Measurements from ENCODE around the gene PALD1.

Gene PALD1

GRCh38 chr10:70584366-70584765 is 105.8 kb downstream of the PALD1 start:
- no peak for DNase-seq (ENCODE audit: low read depth)
- TF ChIP-seq, protein P1, sequence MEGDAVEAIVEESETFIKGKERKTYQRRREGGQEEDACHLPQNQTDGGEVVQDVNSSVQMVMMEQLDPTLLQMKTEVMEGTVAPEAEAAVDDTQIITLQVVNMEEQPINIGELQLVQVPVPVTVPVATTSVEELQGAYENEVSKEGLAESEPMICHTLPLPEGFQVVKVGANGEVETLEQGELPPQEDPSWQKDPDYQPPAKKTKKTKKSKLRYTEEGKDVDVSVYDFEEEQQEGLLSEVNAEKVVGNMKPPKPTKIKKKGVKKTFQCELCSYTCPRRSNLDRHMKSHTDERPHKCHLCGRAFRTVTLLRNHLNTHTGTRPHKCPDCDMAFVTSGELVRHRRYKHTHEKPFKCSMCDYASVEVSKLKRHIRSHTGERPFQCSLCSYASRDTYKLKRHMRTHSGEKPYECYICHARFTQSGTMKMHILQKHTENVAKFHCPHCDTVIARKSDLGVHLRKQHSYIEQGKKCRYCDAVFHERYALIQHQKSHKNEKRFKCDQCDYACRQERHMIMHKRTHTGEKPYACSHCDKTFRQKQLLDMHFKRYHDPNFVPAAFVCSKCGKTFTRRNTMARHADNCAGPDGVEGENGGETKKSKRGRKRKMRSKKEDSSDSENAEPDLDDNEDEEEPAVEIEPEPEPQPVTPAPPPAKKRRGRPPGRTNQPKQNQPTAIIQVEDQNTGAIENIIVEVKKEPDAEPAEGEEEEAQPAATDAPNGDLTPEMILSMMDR (IDR thresholded peaks at IDR 0.05; ENCODE audit: low read depth, low read length, missing control alignments): no peak
- H3K4me3 ChIP-seq (ENCODE audit: low read depth, low read length): no peak overlapping the region
- in situ Hi-C loops (cut with HindIII; ENCODE audit: low sequenced_read_pairs): no loop called here

- TF ChIP-seq, protein P1 (IDR thresholded peaks at IDR 0.05; ENCODE audit: low read depth, low read length, missing control alignments): no peak
- in situ Hi-C loops (cut with HindIII; ENCODE audit: low sequenced_read_pairs): no loop called here
- DNase-seq (ENCODE audit: low read depth): peak; percentile 46
Measured at GRCh38 chr10:70584909-70585544, 106.5 kb downstream of the PALD1 start.

DNA sequence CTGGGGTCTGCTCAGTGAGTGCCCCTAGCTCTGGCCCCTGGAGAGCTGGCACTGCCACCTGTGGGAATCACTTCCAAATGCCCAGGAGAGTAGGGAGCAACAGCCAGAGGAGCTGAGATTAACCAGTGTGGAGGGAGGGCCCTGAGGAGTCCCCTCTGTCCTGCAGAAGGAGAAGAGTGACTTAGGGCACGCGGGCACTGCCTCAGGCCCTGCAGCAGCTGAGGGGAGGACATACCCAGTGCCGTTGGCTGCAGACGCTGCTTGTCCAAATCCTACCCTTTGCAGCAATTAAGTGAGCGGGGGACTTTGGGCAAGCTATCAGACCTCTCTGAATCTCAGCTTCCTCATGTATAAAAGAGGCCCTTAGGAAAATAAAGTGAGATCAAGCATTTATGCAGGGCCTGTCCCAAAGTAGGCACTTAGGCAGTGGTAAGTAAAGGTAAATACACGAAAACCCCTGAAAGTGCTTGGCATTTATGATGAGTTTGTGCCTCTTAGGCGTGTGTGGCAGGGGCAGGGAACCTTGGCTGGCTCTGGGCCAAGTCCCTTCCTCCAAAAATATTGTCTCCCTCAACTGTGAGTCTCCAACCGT is 107.1 kb downstream of the PALD1 start:
- DNase-seq (ENCODE audit: low read depth): no peak
- H3K4me3 ChIP-seq (ENCODE audit: low read depth, low read length): no peak overlapping the region
- in situ Hi-C loops (cut with HindIII; ENCODE audit: low sequenced_read_pairs): no loop called here
- TF ChIP-seq, protein P1 (IDR thresholded peaks at IDR 0.05; ENCODE audit: low read depth, low read length, missing control alignments): no peak

More at GRCh38 chr10:70584909-70585544, 106.5 kb downstream of the PALD1 start:
- no peak overlapping the region for H3K4me3 ChIP-seq (ENCODE audit: low read depth, low read length)

DNA sequence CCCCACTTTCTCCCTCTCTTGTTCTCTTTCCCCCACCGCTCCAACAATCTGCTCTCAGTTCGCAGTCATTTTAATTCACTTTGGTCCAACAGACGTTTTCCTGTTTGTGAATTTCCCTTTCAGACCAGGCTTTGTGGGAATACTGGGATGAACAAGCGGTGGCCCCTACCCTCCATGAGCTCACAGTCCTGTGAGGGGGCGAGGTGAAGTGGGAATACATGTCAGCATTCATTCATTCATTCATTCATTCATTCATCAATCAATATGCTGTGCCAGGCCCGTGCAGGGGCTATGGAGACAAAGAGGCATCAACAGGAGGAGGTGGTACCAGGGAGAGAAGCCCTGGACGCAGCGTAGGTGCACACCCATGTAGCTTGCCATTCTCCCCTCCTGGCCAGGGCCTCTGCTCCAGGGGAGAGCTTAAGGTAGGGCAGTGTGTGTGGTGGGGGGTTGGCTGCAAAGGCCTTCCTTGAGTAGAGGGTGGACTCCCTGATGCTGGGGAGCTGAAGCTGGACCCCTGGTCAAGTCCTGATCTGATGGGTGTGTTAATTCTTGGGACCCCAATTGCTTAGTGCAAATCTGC is 107.9 kb downstream of the PALD1 start:
- TF ChIP-seq, protein P1 (IDR thresholded peaks at IDR 0.05; ENCODE audit: low read depth, low read length, missing control alignments): no peak

DNA sequence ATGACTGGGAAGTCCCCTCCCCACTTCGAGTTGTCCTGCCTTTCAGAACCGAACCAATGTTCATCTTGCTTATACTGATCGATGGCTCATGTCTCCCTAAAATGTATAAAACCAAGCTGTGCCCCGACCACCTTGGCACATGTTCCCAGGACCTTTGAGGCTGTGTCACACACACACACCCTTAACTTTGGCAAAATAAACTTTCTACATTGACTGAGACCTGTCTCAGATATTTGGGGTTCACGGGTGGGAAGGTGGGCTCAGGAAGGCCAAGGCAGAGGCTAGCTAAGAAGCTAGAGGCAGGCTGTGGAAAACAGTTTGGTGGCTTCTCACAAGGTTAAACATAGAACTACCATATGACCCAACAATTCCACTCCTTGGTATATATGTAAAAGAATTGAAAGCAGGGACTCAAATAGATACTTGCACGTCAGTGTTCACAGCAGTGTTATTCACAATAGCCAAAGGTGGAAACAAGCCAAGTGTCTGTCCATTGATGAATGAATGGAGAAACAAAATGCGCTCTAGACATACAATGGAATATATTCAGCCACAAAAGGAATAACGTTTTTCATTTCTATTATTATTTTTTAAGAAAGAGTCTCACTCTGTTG is 108.6 kb downstream of the PALD1 start:
- H3K4me3 ChIP-seq (ENCODE audit: low read depth, low read length): no peak overlapping the region
- DNase-seq (ENCODE audit: low read depth): no peak
- in situ Hi-C loops (cut with HindIII; ENCODE audit: low sequenced_read_pairs): no loop called here

More for the DNA sequence above, 107.9 kb downstream of the PALD1 start:
- H3K4me3 ChIP-seq (ENCODE audit: low read depth, low read length): no peak overlapping the region
- in situ Hi-C loops (cut with HindIII; ENCODE audit: low sequenced_read_pairs): no loop called here
- no peak for DNase-seq (ENCODE audit: low read depth)

DNA sequence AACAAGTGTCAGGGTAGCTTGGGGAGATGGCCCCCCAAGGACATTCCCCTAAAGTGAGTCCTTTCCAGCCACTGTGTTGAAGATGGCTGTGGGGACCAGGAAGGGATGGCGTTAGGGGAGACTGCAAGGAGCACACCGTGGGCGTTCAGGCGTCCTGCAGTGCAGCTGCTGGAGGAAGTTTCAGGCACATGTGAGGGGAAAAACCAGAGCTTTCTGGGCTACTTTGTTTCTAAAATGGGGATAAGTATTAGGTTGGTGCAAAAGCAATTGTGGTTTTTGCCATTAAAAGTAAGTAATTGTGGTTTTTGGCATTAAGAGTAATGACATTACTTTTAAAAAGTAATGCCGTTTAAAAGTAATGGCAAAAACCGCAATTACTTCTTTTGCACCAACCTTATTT is 109.7 kb downstream of the PALD1 start:
- TF ChIP-seq, protein P1 (IDR thresholded peaks at IDR 0.05; ENCODE audit: low read depth, low read length, missing control alignments): no peak
- in situ Hi-C loops (cut with HindIII; ENCODE audit: low sequenced_read_pairs): no loop called here
- no peak for DNase-seq (ENCODE audit: low read depth)
- no peak overlapping the region for H3K4me3 ChIP-seq (ENCODE audit: low read depth, low read length)

More for the DNA sequence above, 108.6 kb downstream of the PALD1 start:
- TF ChIP-seq, protein P1 (IDR thresholded peaks at IDR 0.05; ENCODE audit: low read depth, low read length, missing control alignments): no peak

Data from astrocyte of the cerebellum (primary cell).